Gastroesophageal sphincter (tissue), 3 donors: Measurements from ENCODE around the gene ANKRD27.

ENCODE experiments used
- POLR2A ChIP-seq, 2 donors: fragments of 450-650 bp; IDR thresholded peaks; one replicate each; pipeline ENCODE4 v1.6.1; 2017; ENCODE audit warnings: antibody characterized with exemption in 2 of 2, mild to moderate bottlenecking in 2 of 2, moderate library complexity in 1 of 2
- POLR2AphosphoS5 ChIP-seq: sonication (generic); formaldehyde crosslinking; IDR thresholded peaks from one replicate; pipeline ENCODE4 v1.6.1; 2017; ENCODE audit warnings: antibody characterized with exemption
- TF ChIP-seq, protein P1 (sequence below), 4 experiments: fragments of 200-600 bp in 2 of 4; fragments of 450-650 bp in 2 of 4; sonication (generic) in 1 of 4; IDR thresholded peaks; one replicate each; pipeline ENCODE4 v1.5.1; 2017 to 2019; ENCODE audit warnings: antibody characterized with exemption in 4 of 4, mild to moderate bottlenecking in 2 of 4, moderate library complexity in 2 of 4

DNA sequence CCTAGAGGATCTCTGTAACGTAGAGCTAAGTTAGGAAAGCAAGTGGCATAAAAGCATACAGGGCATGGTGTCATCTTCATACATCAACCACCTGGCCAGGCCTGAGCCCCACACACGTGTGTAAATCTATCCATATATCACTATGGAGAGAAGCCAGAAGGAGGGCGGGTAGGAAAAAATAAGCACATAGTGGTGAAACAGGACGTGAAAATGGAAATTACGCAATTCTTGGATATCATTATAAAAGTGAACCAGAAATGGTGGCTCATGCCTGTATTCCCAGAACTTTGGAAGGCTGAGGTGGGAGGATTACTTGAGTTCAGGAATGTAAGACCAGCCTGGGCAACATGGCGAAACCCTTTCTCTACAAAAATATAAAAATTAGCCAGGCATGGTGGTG lies 50.6 kb downstream of the ANKRD27 start:
- no peak for TF ChIP-seq POLR2A (IDR thresholded peaks at IDR 0.05)
- TF ChIP-seq, protein P1, sequence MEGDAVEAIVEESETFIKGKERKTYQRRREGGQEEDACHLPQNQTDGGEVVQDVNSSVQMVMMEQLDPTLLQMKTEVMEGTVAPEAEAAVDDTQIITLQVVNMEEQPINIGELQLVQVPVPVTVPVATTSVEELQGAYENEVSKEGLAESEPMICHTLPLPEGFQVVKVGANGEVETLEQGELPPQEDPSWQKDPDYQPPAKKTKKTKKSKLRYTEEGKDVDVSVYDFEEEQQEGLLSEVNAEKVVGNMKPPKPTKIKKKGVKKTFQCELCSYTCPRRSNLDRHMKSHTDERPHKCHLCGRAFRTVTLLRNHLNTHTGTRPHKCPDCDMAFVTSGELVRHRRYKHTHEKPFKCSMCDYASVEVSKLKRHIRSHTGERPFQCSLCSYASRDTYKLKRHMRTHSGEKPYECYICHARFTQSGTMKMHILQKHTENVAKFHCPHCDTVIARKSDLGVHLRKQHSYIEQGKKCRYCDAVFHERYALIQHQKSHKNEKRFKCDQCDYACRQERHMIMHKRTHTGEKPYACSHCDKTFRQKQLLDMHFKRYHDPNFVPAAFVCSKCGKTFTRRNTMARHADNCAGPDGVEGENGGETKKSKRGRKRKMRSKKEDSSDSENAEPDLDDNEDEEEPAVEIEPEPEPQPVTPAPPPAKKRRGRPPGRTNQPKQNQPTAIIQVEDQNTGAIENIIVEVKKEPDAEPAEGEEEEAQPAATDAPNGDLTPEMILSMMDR (IDR thresholded peaks at IDR 0.05): no peak
- no peak for TF ChIP-seq POLR2AphosphoS5
